Measurements from ENCODE around the gene ST8SIA4. TPM values are rescaled to one million over a fixed set of nuclear protein-coding genes. Genes with fewer than 3 reads are reported as not detected.

The ST8SIA4 gene
- polyA plus RNA-seq, 12 donors = 5.6 to 8.2 (median 6.7) TPM; not detected in 1

DNA sequence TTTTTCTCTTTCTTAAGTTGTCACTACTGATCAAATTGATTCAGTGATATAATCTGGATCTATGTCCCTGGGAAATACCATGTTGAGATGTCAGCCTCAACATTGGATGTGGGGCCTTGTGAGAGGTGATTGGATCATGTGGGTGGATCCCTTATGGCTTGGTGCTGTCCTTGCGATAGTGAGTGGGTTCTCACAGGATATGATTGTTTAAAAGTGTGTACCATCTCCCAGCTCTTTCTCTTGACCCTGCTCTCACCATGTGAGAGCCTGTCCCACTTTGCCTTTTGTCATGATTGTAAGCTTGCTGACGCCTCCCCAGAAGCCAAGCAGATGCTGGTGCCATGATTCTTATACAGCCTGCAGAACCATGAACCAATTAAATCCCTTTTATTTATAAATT lies 68.6 kb downstream of the ST8SIA4 start:
- DNase-seq = no peak

DNA sequence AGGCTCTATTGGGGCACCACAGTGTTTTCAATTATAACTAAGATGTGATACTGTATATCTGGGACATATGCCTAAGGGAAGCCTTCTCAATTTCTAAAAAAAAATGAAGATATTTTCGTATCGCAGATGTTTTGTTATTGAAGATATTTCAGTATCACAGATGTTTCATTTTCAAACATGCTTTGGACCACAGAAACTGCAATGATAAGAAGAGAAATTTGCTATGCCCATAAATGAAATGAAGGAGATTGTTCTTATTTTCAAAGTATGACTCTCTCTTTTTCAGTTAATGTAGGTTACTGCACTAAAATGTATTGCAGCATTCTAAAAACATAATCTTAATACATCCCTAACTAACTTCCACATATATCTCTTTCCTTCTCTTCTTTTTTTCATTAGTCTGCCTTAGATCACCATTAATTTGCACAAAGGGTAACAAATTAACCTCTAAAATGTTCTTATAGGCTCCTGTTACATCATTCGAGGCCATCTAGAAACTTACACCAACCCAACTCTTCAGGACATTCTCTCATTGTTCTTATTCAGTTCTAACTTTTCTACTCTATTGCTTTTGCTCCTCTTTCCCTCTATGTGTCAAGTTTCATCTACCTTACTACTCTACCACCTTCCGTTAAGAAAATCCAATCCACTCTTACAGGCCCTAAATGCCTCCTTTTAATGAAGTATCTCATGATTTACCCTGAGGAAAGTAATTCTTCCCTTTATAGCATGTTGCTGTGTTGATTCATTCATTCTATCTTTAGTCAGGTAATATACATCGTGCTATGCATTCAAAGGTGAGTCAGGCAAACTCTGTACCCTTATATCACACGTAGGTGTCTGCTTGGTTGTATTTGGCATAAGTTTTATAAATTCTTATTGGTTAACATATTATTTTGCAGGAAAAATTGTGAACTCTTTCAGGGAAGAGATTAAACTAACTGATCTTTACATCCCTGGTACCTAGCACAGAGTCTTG lies 70.5 kb downstream of the ST8SIA4 start:
- DNase-seq = no peak

DNA sequence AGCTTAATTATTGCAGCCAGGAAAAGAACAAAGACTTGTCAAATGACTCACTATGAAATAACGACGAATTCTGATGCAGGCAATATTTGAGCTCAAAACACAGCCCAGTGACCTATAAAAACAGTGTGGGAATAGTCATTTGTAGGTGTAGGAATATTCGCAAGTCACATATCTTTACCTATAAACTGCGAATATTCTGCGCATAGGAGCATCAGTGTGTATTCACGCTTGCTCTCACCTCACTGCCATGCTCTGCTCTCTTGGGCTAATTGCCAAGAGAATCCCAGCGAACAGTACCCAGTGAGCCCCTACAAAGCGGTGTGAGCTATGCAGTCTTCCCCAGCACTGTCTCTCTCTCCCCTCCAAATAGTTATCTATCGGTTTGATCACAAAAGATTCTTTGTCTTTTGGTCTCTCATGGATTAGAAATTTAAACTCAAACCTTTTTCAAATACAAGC lies 74.2 kb downstream of the ST8SIA4 start:
- no peak for DNase-seq

DNA sequence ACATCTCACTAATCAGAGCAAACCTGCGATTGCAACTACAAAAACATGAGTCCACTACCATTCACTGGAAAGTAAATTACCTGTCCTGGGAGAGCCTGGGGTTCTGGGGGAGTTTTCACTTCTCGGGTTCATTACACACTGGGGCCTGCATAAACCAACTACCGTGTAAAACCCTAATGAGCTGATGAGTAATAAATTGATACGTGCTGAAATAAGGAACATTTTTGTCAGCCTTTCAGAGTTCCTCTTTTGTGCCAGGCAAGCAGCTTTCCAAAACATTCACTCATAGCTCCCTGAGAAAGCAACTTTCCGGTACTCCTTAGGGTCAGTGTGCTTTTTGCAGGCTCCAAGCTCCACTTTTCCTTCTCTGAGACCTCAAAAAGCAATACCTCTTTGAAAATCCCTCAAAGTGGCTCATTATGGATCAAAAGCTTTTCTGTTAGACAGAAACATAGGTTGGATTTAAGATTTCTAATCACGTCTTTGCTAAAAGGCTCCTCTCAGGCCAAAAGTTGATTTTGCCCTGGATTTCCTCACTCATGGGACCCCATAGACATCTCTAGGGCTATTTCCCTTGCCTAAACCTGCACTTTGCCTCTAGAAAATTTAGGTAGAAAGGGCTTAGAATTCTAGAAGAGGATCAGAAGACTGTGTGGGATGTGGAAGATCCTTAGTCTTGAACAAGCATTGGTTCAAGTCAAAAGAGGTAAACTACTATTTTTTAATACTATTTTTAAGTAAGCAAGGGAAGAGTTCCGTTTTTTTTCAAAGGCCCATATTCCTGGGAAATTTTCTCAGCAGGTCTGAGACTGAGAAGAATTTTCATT lies 74.8 kb downstream of the ST8SIA4 start:
- no peak for DNase-seq

DNA sequence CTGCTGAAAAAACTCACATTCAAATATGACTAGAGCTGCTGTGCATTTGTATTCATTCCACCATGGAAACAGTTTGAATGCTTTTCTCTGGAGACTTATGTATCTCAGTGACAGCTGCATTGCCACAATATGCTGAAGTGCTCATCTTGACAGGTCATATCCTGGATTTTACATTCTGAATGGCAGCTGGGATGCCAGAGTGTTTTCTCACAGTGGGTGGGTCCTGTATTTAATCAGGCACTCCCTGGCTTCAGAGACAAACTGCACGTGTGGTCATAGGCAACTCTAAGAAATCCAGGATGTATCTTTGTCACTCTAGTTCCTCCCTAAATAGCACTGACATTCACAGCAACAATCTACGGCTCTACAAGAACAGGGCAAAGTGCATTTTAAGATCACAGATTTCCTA lies 75.6 kb downstream of the ST8SIA4 start:
- DNase-seq = peak; percentile 38

DNA sequence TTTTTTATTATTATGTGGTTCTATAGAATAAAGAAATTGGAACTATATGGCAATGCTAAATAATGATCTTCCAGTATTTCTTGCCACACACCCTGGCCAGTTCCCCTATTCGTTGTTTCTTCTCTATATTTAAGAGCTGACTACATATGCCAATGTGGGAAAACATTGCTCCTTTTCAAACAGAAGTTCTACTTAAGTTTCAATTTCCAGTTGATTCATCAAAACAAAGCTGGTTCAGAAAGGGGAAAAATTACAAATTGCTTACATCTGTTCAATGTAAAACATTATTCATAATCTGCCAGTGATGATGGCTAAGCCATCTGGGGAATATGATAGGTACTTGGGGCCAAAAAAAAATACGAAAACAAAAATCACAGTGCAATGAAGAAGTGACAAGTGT lies 76.9 kb downstream of the ST8SIA4 start:
- DNase-seq = no peak

DNA sequence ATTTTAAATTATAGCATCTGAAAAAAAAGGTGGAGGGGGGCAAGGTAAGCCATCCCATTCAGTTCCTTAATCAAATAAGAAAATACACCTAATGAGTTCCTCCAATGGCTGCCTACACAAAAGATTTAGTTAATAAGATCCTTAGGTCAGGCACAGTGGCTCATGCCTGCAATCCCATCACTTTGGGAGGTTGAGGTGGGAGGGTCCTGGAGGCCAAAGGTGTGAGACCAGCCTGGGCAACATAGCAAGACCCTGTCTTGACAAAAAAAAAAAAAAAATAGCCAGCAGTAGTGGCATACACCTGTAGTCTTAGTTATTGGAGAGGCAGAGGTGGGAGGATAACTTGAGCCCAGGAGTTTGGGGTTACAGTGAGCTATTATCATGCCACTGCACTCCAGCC lies 78.4 kb downstream of the ST8SIA4 start:
- no peak for DNase-seq

DNA sequence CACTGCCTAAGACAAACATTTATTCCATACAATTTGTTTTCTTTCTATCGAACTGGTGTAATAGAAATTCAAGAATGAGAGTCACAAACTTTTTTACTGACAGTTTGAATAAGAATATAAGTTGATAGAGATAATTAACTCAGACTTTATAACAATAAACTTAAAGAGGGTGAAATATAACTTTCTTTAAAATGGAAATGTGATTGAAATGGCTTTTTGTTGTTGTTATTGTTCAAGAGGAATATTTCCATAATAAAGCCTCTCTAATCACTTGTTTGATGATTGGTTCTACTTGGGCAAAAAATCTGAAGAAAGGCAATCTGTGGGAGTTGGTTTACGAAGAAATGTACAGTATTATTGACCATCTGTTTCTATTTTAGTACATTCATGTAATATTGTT lies 79.3 kb downstream of the ST8SIA4 start:
- no peak for DNase-seq

DNA sequence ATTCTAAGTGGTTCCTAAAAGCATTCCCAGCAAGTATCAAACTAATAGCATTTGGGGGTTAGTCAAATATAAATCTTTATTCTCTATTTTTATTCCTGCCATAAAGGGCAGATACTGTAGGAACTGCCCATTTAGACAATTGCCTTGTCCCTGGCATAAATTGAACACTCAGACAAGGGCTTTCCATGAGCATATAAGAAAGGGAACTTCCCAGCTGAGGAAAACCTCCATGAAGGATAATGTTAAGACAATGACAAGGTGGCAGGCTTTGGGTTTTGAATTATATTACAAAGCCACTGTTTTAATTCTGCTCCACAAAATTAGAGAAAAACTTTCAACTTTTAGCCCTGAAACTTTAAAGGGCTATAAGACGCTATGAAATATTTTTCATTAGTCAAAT lies 81.3 kb downstream of the ST8SIA4 start:
- DNase-seq = no peak

DNA sequence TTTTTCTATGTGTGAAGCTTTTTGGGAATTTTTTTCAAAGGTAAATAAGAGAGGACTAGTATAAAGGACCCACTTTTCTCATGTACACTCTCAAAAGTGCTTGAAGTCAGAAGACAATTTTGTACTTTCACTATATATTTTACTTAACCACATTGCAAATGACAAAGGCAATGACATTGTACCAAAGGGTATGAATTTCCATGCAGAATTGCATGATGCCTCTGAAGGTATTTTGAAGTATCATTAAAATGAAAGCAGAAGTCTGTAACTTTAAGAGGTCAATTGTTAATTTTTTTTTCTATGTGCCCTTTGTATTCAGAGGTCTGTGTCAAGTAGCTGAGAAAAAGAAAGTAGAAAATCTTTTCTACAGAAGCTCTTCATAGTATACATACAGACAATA lies 84.7 kb downstream of the ST8SIA4 start:
- no peak for DNase-seq

DNA sequence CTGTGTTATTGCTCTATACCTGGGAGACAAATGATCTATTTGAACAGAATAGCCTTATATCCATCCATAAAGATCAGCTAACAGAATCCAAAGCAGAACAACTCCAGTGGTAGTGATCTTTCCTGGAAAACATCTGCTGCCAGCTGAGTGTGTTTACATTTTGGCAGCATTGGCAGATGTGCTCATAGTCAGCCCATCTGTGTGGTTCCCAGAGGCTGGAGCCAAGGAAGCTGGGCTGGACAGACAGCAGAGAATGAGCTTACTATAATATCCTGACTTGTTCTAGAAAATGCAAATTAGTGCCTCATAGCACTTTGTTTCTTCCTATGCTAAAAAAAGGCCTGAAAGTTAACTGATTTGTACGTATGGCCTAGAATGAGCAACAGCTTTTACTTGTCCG lies 99.7 kb downstream of the ST8SIA4 start:
- no peak for DNase-seq

DNA sequence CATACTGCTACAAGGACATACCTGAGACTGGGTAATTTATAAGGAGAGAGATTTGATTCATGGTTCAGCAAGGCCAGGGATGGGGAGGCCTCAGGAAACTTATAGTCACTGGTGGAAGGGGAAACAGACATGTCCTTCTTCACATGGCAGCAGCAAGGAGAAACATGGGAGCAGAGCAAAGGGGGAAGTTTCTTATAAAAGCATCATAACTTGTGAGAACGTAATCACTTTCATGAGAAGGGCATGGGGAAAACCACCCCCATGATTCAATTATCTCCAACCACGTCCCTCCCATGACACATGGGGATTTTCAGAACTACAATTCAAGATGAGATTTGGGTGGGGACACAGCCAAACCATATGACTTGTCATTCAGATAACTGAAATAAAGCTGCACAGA lies 100.9 kb downstream of the ST8SIA4 start:
- DNase-seq = no peak

DNA sequence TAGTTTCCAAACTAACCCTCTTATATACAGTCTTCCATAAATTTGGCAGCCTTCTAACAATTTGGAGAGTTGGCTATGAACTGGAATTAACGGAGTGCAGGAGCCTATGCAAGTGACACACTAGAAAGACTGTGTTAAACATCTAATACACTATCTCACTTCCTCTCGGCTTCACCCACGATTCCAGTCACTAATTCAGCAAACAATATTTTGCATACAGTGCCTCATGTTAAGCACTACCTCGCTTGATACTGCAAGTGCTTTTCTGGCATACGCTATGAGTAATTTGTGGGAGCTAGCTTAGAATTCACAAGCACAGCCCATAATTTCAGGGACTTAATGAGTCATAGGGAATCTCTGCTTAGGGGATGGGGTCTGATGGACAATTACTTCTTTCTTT lies 102.5 kb downstream of the ST8SIA4 start:
- DNase-seq = no peak

DNA sequence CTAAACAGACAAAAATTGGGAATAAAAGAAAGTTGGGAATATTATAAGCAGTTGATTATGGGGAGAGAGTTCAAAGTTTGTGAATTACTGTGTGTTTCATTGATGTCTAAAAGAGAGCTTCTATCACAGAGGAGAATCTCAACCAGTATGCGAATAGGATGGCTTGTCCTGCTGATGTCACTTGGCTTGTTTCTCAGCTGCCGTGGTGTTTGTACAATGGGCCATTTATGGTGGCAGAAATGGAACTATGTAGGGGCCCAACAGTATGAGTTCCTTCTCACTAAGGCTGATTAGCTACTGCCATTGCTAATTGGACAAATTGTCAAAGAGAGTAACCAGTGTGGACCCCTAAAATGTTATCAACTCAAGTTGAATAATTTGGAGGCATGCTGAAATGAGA lies 103.9 kb downstream of the ST8SIA4 start:
- DNase-seq = no peak

DNA sequence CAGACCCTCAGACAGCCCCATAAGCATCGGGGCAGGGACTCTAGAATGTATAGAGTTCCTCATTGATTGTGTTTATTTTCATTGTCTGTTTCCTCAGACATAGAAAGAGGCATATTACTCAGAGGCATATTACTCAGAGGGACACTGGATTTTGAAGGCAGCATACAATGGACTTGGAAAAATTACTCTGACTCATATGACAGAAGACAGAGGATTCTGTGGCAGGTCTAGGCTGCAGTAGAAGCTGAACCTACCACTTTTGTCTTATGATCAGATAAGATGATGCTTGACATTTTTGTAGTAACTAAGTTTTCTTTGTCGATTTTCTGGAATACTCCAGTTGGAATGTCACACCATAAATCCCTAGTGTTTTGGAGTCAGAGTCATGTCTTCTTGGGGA lies 105.2 kb downstream of the ST8SIA4 start:
- DNase-seq = no peak

DNA sequence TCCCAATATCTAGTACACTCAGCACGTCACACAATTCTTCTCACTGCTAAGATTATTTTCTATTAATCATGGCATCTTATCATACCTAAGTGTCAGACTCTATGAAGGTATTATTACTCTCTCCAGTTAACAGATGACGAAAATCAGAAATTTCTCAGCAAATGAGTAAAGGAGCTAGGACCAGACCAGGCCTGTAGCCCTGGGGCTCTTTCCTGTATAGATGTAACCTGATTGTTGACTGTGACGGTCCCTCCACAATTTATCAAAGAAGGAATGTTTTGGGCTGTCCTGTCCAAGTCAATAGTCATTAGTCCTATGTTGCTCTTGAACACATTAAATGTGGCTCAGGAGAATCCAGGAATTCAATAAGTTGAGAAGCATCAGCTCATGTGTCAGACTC lies 106.2 kb downstream of the ST8SIA4 start:
- no peak for DNase-seq

DNA sequence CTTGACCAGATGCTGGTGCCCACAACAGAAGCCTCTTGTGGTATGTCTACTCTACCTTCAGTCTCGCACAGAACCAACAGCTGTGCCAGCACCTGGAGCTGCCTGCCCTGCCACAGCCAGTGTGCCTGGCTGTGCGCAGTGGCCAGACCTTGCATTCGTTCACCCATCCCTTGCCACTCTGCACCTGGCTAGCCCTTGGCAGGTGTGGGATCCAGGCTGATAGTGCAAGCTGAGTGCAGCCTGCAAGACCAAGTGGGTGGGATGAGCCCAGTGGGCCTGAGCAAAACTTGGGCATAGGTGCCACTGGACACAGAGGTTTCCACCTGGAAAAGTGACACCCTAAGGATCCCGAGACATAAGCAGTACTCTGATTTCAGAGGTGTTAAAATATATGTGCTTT lies 108.2 kb downstream of the ST8SIA4 start:
- no peak for DNase-seq

DNA sequence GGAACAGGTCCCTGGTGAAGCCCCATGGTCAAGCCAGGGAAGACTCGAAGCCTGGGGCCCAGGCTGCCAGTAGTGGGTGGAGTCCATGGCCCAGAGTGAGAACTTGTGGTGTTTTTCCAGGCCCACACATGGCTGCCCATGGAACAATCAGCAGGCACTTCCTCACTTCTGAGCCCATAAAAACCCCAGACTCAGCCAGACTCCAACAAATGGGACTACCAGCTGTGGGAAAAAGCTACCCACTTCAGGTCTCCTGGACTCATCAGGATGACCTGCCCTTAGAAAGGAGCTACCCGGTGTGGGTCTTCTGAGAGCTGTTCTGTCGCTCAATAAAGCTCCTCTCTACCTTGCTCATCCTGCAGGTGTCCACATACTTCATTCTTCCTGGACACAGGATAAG lies 108.9 kb downstream of the ST8SIA4 start:
- no peak for DNase-seq

DNA sequence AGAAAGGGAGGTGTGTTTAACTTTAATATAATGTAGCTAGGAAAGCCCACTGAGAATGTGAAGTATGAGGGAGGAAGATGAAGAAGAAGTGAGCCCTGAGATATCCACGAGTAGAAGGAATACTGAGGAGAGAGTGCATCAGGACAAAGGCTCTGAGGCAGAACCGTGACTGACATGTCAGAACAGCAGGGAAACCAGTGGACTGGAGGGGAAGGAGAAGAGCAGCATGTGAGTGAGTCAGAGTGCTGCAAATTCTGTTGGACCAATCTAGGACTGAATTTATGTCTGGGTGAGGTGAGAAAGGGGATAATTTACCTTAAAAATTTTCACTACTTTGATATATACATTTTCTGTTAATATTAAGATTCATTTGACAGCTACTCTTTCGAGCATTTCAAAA lies 110.3 kb downstream of the ST8SIA4 start:
- no peak for DNase-seq

DNA sequence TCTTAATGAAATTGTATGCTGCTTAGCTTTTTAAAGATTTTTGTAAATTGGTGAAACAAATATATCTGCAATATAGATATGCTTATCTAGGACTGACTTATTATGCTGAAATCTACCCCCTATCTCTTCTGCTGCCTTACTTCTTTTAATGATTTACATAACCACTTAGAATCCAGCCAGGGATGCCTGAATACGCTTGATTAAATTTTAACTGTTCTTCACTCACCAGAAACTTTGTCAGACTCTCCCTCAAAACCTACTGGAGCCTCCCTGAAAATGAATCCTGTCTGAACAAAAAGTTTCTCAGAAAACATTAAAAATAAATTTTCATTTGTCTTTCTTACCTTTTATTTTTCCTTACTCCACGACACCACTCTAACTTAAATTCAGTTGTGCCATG lies 111.7 kb downstream of the ST8SIA4 start:
- no peak for DNase-seq

DNA sequence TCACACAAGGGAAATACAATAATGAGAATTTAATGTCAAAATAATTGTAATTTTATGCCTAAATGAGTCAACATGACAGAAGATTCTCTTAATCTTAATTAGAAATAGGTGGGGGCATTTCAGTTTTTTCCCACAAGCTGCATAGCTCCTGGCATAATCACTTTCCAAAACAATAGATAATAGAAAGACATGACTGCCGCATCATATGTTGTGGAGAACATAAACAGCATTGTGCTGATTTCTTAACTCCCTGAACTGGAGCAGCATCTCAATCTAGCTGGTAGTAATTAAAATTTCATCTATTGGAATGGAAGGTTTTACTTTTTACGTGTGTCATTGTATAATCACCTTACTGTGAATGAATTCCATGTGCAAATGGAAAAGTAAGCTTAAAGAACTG lies 112.1 kb downstream of the ST8SIA4 start:
- DNase-seq = no peak

DNA sequence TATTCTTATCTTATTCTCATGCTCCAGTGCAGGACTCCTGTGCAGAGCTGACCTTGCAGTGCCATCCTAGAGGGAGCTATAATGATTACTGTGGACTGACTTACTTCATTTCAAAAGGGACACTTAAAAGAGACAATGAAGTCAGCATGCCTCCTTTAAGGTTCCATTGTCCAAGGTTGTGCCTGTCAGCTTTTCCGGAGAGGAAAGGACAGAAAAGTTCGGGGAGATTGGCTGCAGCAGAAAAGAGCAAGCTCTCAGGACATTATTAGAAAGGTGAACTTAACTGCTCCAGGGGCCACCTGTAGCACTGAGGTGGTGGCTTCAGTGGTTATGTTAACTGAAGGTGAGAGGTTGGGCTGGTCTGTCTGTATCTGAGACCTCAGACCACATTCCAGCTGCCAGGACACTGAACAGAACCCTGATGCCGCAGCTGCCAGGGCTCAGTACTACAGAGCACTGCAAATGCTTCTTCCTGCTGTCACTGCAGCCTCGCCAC lies 112.9 kb downstream of the ST8SIA4 start:
- no peak for DNase-seq

DNA sequence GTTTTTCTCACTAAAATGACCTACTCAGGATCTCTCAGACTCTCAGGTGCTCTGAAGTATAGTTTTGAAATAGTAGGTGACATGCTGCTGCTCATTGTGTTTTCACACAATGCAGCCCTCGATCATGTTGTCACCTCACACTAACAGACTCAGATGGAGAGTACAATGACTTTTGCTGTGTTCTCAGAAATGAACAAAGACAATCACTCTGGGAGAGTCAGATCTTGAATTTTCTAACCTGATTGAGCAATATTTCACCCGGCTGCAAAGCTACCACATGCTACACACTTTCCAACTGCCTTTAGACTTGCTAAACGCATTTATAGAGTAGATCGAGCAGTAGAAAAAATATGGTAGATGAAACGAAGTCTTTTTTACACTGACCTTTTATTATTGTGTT lies 113.4 kb downstream of the ST8SIA4 start:
- no peak for DNase-seq

Measured in muscle of arm (tissue), 12 donors.